ENCODE data around the gene AMFR. TPM values are rescaled to one million over a fixed set of nuclear protein-coding genes. Genes with fewer than 3 reads are reported as not detected.

AMFR gene
- total RNA-seq, 1 experiment from 2014 or later = 25.6 TPM

- no peak overlapping the region for H2BK12ac ChIP-seq (ENCODE audit: insufficient read length, low read depth, low read length)
- no peak overlapping the region for H3K18ac ChIP-seq (ENCODE audit: insufficient read length, low read depth, low read length)
- H3K4me1 ChIP-seq (ENCODE audit: insufficient read depth, low read length) = no peaks in the 10 kb centered on the region
- H2BK120ac ChIP-seq (ENCODE audit: low read depth, low read length, poor library complexity, severe bottlenecking) = no peak overlapping the region
- H3K9ac ChIP-seq (ENCODE audit: extremely low read depth, insufficient read length, low read length) = no peak overlapping the region
- no peaks in the 10 kb centered on the region; the same call in 1 of the 2 replicates for H3K27me3 ChIP-seq (ENCODE audit: insufficient read depth, low read length)
- no peak for TF ChIP-seq CTCF (conservative IDR thresholded peaks at IDR 0.05)
- no peak overlapping the region for H3K4ac ChIP-seq (ENCODE audit: low read depth, low read length)
- Mint-ChIP-seq H3K27ac (peak overlapping the region in 1 of 3 experiments; percentile 49; a peak in 1 of 7 replicates), H3K27me3 (ENCODE audit: low read depth) (peaks cover 8% of the 10 kb centered on the region), H3K4me3 (no peak overlapping the region), H3K9me3 (no peaks in the 10 kb centered on the region), H3K4me1 (peaks cover 6 to 8% of the 10 kb centered on the region in 2 experiments), H3K36me3 (ENCODE audit: insufficient read depth in 1 of 3, low read depth in 3 of 3) (no peaks in the 10 kb centered on the region)
- H3K79me1 ChIP-seq (ENCODE audit: insufficient read depth, low read depth, low read length, poor library complexity, severe bottlenecking) = no peaks in the 10 kb centered on the region
- H2AFZ ChIP-seq (ENCODE audit: low read length) = no peak overlapping the region
- no peak overlapping the region for H3K14ac ChIP-seq (ENCODE audit: insufficient read depth, low read length)
- DNase-seq = no peak
- H3K9me3 ChIP-seq (ENCODE audit: control insufficient read depth, low read depth, low read length) = no peaks in the 10 kb centered on the region
- no peak overlapping the region for H2AK5ac ChIP-seq (ENCODE audit: insufficient read length, low read length)
- H3K79me2 ChIP-seq (ENCODE audit: insufficient read depth, low read length) = no peaks in the 10 kb centered on the region
- no peak overlapping the region for H4K8ac ChIP-seq (replicated peaks; ENCODE audit: insufficient read length, low read depth, low read length)
- WGBS (ENCODE audit: extremely low coverage, insufficient read length, low lambda C conversion rate) = no CpG with 5 or more reads among the region's 7 CpGs
- no peak overlapping the region for H2BK15ac ChIP-seq (ENCODE audit: low read depth, low read length)
- no peak overlapping the region for H2BK20ac ChIP-seq (ENCODE audit: low read depth, low read length, poor library complexity, severe bottlenecking)
- no peak overlapping the region for H3K4me2 ChIP-seq (ENCODE audit: insufficient read depth, insufficient read length, low read length)
- no peak overlapping the region for H3T11ph ChIP-seq (ENCODE audit: low read length)
- H3K23me2 ChIP-seq (ENCODE audit: insufficient read length, low read depth, low read length, poor library complexity, severe bottlenecking) = no peaks in the 10 kb centered on the region
- H2BK5ac ChIP-seq (ENCODE audit: insufficient read length, low read length) = no peak overlapping the region
- H4K5ac ChIP-seq (ENCODE audit: insufficient read length, low read depth, low read length) = no peak overlapping the region
- no peaks in the 10 kb centered on the region for H4K20me1 ChIP-seq (ENCODE audit: control insufficient read depth, insufficient read depth, insufficient read length)
- no peak overlapping the region for H3K56ac ChIP-seq (ENCODE audit: insufficient read length, low read depth, low read length)
- H4K91ac ChIP-seq (ENCODE audit: insufficient read length, low read depth, low read length) = no peak overlapping the region
- H3K27ac ChIP-seq (ENCODE audit: insufficient read length, low read depth, low read length) = no peak overlapping the region
- H3K23ac ChIP-seq (ENCODE audit: insufficient read length, low read depth, low read length) = no peak overlapping the region
These were observed 104.4 kb downstream of the AMFR start for GRCh38 chr16:56320811-56321558.
